ENCODE measurements around the gene SLITRK5.

The SLITRK5 gene

GRCh38 chr13:87709947-87710346, 38.8 kb downstream of the SLITRK5 start:
- no peak for DNase-seq (ENCODE audit: low read depth)

GRCh38 chr13:87712012-87712411, 40.8 kb downstream of the SLITRK5 start:
- no peak for DNase-seq (ENCODE audit: low read depth)

All from GM04503 (cell line).